ENCODE measurements around the gene TMEM236. TPM values are rescaled to one million over a fixed set of nuclear protein-coding genes. Genes with fewer than 3 reads are reported as not detected.

Gene TMEM236
- total and polyA plus RNA-seq, 9 of the 15 experiments (the other 6 are each of a cell fraction or from before 2014, with no cell fraction given), result 0.04 to 0.13 (median 0.04) TPM; not detected in 4

DNA sequence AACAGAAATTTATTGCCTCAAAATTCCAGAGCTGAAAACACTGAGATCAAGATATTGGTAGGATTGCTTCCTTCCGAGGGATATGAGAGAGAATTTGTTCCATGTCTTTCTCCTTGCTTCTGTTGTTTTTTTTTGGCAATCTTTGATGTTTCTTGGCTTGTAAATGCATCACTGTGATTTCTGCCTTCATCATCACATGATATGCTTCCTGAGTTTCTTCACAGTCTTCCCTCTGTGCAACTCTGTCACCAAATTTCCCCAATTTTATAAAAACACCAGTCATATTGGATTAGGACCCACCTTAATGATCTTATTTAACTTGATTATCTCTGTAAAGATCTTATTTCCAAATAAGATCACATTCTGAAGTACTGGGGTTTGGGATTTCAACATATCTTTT, 14.7 kb downstream of the TMEM236 start (continued):
- TF ChIP-seq, protein P1, sequence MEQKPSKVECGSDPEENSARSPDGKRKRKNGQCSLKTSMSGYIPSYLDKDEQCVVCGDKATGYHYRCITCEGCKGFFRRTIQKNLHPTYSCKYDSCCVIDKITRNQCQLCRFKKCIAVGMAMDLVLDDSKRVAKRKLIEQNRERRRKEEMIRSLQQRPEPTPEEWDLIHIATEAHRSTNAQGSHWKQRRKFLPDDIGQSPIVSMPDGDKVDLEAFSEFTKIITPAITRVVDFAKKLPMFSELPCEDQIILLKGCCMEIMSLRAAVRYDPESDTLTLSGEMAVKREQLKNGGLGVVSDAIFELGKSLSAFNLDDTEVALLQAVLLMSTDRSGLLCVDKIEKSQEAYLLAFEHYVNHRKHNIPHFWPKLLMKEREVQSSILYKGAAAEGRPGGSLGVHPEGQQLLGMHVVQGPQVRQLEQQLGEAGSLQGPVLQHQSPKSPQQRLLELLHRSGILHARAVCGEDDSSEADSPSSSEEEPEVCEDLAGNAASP (IDR thresholded peaks at IDR 0.05), result no peak
- TF ChIP-seq, protein P2, sequence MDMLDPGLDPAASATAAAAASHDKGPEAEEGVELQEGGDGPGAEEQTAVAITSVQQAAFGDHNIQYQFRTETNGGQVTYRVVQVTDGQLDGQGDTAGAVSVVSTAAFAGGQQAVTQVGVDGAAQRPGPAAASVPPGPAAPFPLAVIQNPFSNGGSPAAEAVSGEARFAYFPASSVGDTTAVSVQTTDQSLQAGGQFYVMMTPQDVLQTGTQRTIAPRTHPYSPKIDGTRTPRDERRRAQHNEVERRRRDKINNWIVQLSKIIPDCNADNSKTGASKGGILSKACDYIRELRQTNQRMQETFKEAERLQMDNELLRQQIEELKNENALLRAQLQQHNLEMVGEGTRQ (CRISPR knock-in tag; IDR thresholded peaks at IDR 0.05), result no peak
- no peak for TF ChIP-seq ELF2 (CRISPR knock-in tag; IDR thresholded peaks at IDR 0.05)
- TF ChIP-seq MYNN (IDR thresholded peaks at IDR 0.05), result no peak
- TF ChIP-seq MYNN (CRISPR knock-in tag; IDR thresholded peaks at IDR 0.05), result no peak
- TF ChIP-seq SMARCA5 (IDR thresholded peaks at IDR 0.05), result no peak
- no peak for TF ChIP-seq ZNF57 (CRISPR knock-in tag; IDR thresholded peaks at IDR 0.05)

DNA sequence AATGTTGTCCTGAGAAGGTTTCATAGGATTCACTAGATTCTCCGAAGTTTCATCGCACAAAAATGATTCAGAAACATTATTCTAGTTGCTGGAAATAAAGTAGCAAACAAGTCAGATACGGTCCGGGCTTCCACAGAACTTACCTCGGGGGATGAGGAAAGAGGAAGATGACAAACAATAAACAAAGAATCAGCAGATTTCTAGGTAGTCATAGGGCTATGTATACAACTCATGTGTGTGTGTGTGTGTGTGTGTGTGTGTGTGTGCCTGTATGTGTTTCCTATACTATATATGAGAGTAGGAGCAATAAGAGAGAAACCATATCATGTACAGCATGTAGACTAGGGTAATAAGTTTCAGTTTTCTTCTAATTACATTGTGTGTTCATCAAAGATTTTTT, 16.5 kb downstream of the TMEM236 start:
- Histone ChIP-seq H4K20me1 (replicated peaks; ENCODE audit: control insufficient read depth, insufficient read depth, low read length) (no peaks in the 10 kb centered on the region), H3K4me3 (no peak overlapping the region), H3K4me2 (ENCODE audit: insufficient read depth, low read length) (no peak overlapping the region), H3K9me1 (ENCODE audit: control insufficient read depth, insufficient read depth, low read length) (no peaks in the 10 kb centered on the region), H3K9me3 (replicated peaks; ENCODE audit: control insufficient read depth, insufficient read depth, low read depth, low read length) (no peaks in the 10 kb centered on the region), H3K9ac (ENCODE audit: insufficient read depth in 1 of 2, low read depth in 2 of 2, low read length in 2 of 2) (no peak overlapping the region), H3K27me3 (ENCODE audit: control insufficient read depth in 2 of 2, insufficient read depth in 2 of 2, low read length in 2 of 2) (peaks cover 8 to 10% of the 10 kb centered on the region in 2 experiments), H3K4me1 (replicated peaks in 1 of 2; ENCODE audit: control insufficient read depth in 2 of 2, insufficient read depth in 2 of 2, low read length in 2 of 2) (no peaks in the 10 kb centered on the region; a peak in 1 of 5 replicates), H3K27ac (ENCODE audit: extremely low read depth, low read depth, low read length) (no peak overlapping the region), H2AFZ (ENCODE audit: low read depth, low read length) (no peak overlapping the region), H3K36me3 (ENCODE audit: control insufficient read depth, insufficient read depth, low read length) (no peaks in the 10 kb centered on the region), H3K79me2 (ENCODE audit: control insufficient read depth, insufficient read depth, low read length) (no peaks in the 10 kb centered on the region)
- in situ Hi-C loops (cut with MboI), result no loop called here
- ChIA-PET POLR2A (no interaction called here), CTCF (ENCODE audit: low intra/inter-chr PET ratio) (no interaction called here)
- BruUV-seq (replicated peaks), result no TSS peak
- WGBS (ENCODE audit: insufficient coverage, low coverage, missing lambda C conversion rate), result 20% methylated on average over 5 of the region's 5 CpGs
- intact Hi-C loops (cut with micrococcal nuclease), result no loop called here
- TF ChIP-seq KAT8 (IDR thresholded peaks at IDR 0.05; ENCODE audit: low read depth) (no peak), PHF8 (IDR thresholded peaks at IDR 0.05; ENCODE audit: borderline replicate concordance, low read length) (no peak), C11orf30 (IDR thresholded peaks at IDR 0.05; ENCODE audit: low read depth) (peak; percentile 55; the same call in 1 of the 2 replicates), MEF2A (IDR thresholded peaks at IDR 0.05; ENCODE audit: control insufficient read depth, low read depth, low read length) (no peak), ZNF316 (IDR thresholded peaks at IDR 0.05) (peak; percentile 47; the same call in 1 of the 2 replicates), GTF2E2 (tag; IDR thresholded peaks at IDR 0.05) (no peak)
- DNase-seq (ENCODE audit: extremely low read depth in 1 of 4, low spot score in 3 of 4) (no peak), ATAC-seq (no peak), FAIRE-seq (no peak)
